K562 (cell line): ENCODE results near the gene SKOR1. TPM values are rescaled to one million over a fixed set of nuclear protein-coding genes. Genes with fewer than 3 reads are reported as not detected.

Experiments used
- CC2D1A ChIP-seq: fragments of 450-650 bp; IDR thresholded peaks from 2 replicates; pipeline ENCODE4 v1.6.1; 2017; ENCODE audit warnings: mild to moderate bottlenecking
- CREB1 ChIP-seq, 2 experiments: sonication (generic) in 1 of 2; formaldehyde crosslinking in 1 of 2; IDR thresholded peaks; 2 replicates each; pipeline versions ENCODE4 v1.6.1 to v1.8.0; 2012 to 2022; ENCODE audit warnings: inconsistent platforms in 1 of 2, mild to moderate bottlenecking in 1 of 2, missing genetic modification reagents in 1 of 2, moderate library complexity in 1 of 2
- CREM ChIP-seq: IDR thresholded peaks from 2 replicates; pipeline ENCODE4 v1.6.1; 2014; ENCODE audit warnings: antibody characterized with exemption, low read depth
- EHMT2 ChIP-seq: fragments of 450-650 bp; IDR thresholded peaks from 2 replicates; pipeline ENCODE4 v1.6.1; 2018; ENCODE audit warnings: antibody characterized with exemption
- ERF ChIP-seq: fragments of 450-650 bp; formaldehyde crosslinking; IDR thresholded peaks from 2 replicates; pipeline ENCODE4 v1.4.0; 2020; ENCODE audit warnings: mild to moderate bottlenecking, mixed read lengths
- KAT8 ChIP-seq: fragments of 450-650 bp; IDR thresholded peaks from 2 replicates; pipeline ENCODE4 v1.6.1; 2016; ENCODE audit warnings: low read depth, mild to moderate bottlenecking
- KDM4B ChIP-seq, 2 experiments: fragments of 450-650 bp in 1 of 2; sonication (generic) in 1 of 2; IDR thresholded peaks; 2 replicates each; pipeline ENCODE4 v1.6.1; 2016 to 2017; ENCODE audit warnings: borderline replicate concordance in 2 of 2, antibody characterized with exemption in 1 of 2, low read depth in 1 of 2, mild to moderate bottlenecking in 1 of 2
- MTA1 ChIP-seq: fragments of 450-650 bp; IDR thresholded peaks from 2 replicates; pipeline ENCODE4 v1.6.1; 2017; ENCODE audit warnings: borderline replicate concordance
- MTA2 ChIP-seq: fragments of 450-650 bp; IDR thresholded peaks from 2 replicates; pipeline ENCODE4 v1.6.1; 2016; ENCODE audit warnings: low read depth
- MYC ChIP-seq, 2 experiments: fragments of 250-450 bp in 1 of 2; sonication (Bioruptor Pico) in 1 of 2; IDR thresholded peaks; 2 replicates each; pipeline versions ENCODE4 v1.5.1 to v1.6.1; 2012 to 2021; ENCODE audit warnings: low read depth in 2 of 2, borderline replicate concordance in 1 of 2, improper control_type of control experiment in 1 of 2, low read length in 1 of 2, mild to moderate bottlenecking in 1 of 2, moderate library complexity in 1 of 2
- NCOA4 ChIP-seq: fragments of 450-650 bp; IDR thresholded peaks from 2 replicates; pipeline ENCODE4 v1.6.1; 2018; ENCODE audit warnings: mild to moderate bottlenecking; ENCODE audit not compliant: partially characterized antibody
- NFXL1 ChIP-seq: fragments of 450-650 bp; formaldehyde crosslinking; IDR thresholded peaks from 2 replicates; pipeline ENCODE4 v1.4.0; 2021; ENCODE audit warnings: mild to moderate bottlenecking
- NFYB ChIP-seq: IDR thresholded peaks from 2 replicates; pipeline ENCODE4 v1.6.1; 2011; ENCODE audit warnings: mild to moderate bottlenecking, moderate library complexity; ENCODE audit not compliant: insufficient read length; ENCODE audit errors: extremely low read depth
- NONO ChIP-seq, 2 experiments: fragments of 200-400 bp in 1 of 2; fragments of 450-650 bp in 1 of 2; formaldehyde crosslinking in 1 of 2; IDR thresholded peaks; 2 replicates each; pipeline ENCODE4 v1.6.1; 2017; ENCODE audit warnings: low read depth in 2 of 2, mild to moderate bottlenecking in 2 of 2, moderate library complexity in 2 of 2, low read length in 1 of 2
- NR4A1 ChIP-seq, 2 experiments: fragments of 250-450 bp in 1 of 2; fragments of 450-650 bp in 1 of 2; sonication (Bioruptor Pico) in 1 of 2; IDR thresholded peaks; 2 replicates each; pipeline versions ENCODE4 v1.4.0 to v1.6.1; 2016 to 2020; ENCODE audit warnings: mild to moderate bottlenecking in 2 of 2, missing compliant biosample characterization in 1 of 2, missing genetic modification characterization in 1 of 2, moderate library complexity in 1 of 2
- PTRF ChIP-seq: fragments of 450-650 bp; IDR thresholded peaks from 2 replicates; pipeline ENCODE4 v1.6.1; 2016; ENCODE audit warnings: mild to moderate bottlenecking, missing genetic modification characterization, missing compliant biosample characterization
- RB1 ChIP-seq: fragments of 450-650 bp; IDR thresholded peaks from 2 replicates; pipeline ENCODE4 v1.6.1; 2017; ENCODE audit warnings: low read depth, mild to moderate bottlenecking
- RBM22 ChIP-seq: fragments of 200-400 bp; formaldehyde crosslinking; IDR thresholded peaks from 2 replicates; pipeline ENCODE4 v1.6.1; 2018; ENCODE audit warnings: low read length, low read depth; ENCODE audit not compliant: poor library complexity, severe bottlenecking
- RFX1 ChIP-seq: fragments of 450-650 bp; IDR thresholded peaks from 2 replicates; pipeline ENCODE4 v1.6.1; 2016; ENCODE audit warnings: mild to moderate bottlenecking, moderate library complexity
- SMARCB1 ChIP-seq: IDR thresholded peaks from 2 replicates; pipeline ENCODE4 v1.6.1; 2011; ENCODE audit warnings: improper control_type of control experiment, low read depth; ENCODE audit not compliant: insufficient read length
- SMARCC2 ChIP-seq: fragments of 450-650 bp; IDR thresholded peaks from 2 replicates; pipeline ENCODE4 v1.6.1; 2017; ENCODE audit warnings: antibody characterized with exemption, moderate library complexity, mild to moderate bottlenecking, low read depth
- SP2 ChIP-seq: IDR thresholded peaks from 2 replicates; pipeline ENCODE4 v1.6.1; 2011; ENCODE audit warnings: mild to moderate bottlenecking, low read depth, low read length, moderate library complexity; ENCODE audit not compliant: poor library complexity, severe bottlenecking; ENCODE audit errors: extremely low read depth
- SPI1 ChIP-seq: IDR thresholded peaks from 2 replicates; pipeline ENCODE4 v1.6.1; 2011; ENCODE audit warnings: low read depth, low read length, control low read depth, borderline replicate concordance
- SREBF1 ChIP-seq: fragments of 150-350 bp; IDR thresholded peaks from 2 replicates; pipeline ENCODE4 v1.6.1; 2014; ENCODE audit warnings: antibody characterized with exemption, low read depth, low read length, borderline replicate concordance
- ZNF766 ChIP-seq: fragments of 200-800 bp; sonication (Bioruptor generic); conservative IDR thresholded peaks from 2 replicates; pipeline ENCODE4 v1.6.1; 2016; ENCODE audit warnings: missing genetic modification characterization, missing compliant biosample characterization
- ZNF785 ChIP-seq: fragments of 250-450 bp; sonication (Bioruptor Pico); IDR thresholded peaks from 2 replicates; pipeline ENCODE4 v1.4.0; 2020; ENCODE audit warnings: mild to moderate bottlenecking
- ZSCAN32 ChIP-seq: fragments of 450-650 bp; formaldehyde crosslinking; IDR thresholded peaks from 2 replicates; pipeline ENCODE4 v1.4.0; 2020; ENCODE audit warnings: mild to moderate bottlenecking, moderate library complexity
- polyA plus RNA-seq, 8 experiments: library from polyadenylated mRNA; depleted of rRNA in 4 of 8; stranded (reverse) in 5 of 8; unstranded in 3 of 8; fragments of >200 nt; fragmentation: Nextera tagmentation in 2 of 8; fragmentation: Illumina TruSeq in 1 of 8; extraction: Ambion mirVana in 2 of 8; extraction: Trizol in 1 of 8; gene quantifications; 2 replicates each; pipeline versions ENCODE4 v1.2.1 to v1.2.3, GENCODE V29; 2011 to 2014; ENCODE audit warnings: inconsistent platforms in 1 of 8, missing spikeins in 1 of 8
- total RNA-seq, 7 experiments: library from RNA; depleted of rRNA in 6 of 7; stranded (reverse); fragments of >200 nt in 6 of 7; fragmentation: Illumina TruSeq in 2 of 7; extraction: Trizol in 2 of 7; gene quantifications; 2 replicates each; pipeline versions ENCODE4 v1.2.1 to v1.2.3, GENCODE V29; 2011 to 2021; ENCODE audit warnings: low replicate concordance in 1 of 7
- TF ChIP-seq, protein P1 (sequence below): sonication (generic); formaldehyde crosslinking; IDR thresholded peaks from 2 replicates; pipeline ENCODE4 v1.8.0; 2022; ENCODE audit warnings: missing genetic modification reagents, mild to moderate bottlenecking, moderate library complexity, borderline replicate concordance
- TF ChIP-seq, protein P2 (sequence below): fragments of 200-800 bp; sonication (Bioruptor generic); IDR thresholded peaks from 2 replicates; pipeline ENCODE4 v1.6.1; 2017; ENCODE audit warnings: missing genetic modification characterization, missing compliant biosample characterization

Gene SKOR1
- total and polyA plus RNA-seq, 9 of the 15 experiments (the other 6 are each of a cell fraction or from before 2014, with no cell fraction given): 0.04 to 0.41 (median 0.09) TPM; not detected in 3

DNA sequence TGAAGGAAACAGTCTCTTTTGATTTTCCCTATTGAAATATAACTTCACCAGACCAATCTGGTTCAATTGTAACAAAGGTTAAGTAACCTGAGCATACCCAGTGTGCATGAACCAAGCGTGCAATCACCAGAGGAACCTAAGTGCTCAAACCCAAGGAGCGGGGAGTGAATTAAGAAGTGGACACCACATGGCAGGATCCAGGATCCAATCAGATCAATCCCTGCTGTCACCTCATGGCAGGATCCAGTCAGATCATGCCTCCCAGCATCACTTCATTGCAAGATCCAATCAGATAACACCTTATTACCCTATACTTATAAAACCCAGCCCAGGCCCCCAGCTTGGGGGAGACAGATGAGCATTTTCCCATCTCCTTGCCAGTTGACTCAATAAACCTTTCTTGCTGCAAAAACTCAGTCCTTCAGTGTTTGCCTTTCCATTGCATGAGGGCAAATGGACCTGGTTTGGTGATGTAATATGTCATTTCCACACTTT is 53.5 kb downstream of the SKOR1 start (continued):
- TF ChIP-seq RFX1 (no peak), CREB1 (IDR thresholded peaks at IDR 0.05) (no peak), CREB1 (CRISPR knock-in tag; IDR thresholded peaks at IDR 0.05) (no peak), ERF (CRISPR knock-in tag) (no peak), NR4A1 (CRISPR knock-in tag; IDR thresholded peaks at IDR 0.05) (no peak), NR4A1 (tag; IDR thresholded peaks at IDR 0.05) (0 out of 2 replicates have a peak, but pooled peaks have one; percentile 24), MYC (IDR thresholded peaks at IDR 0.05; ENCODE audit: low read depth, low read length) (peak; percentile 82), MYC (CRISPR knock-in tag; IDR thresholded peaks at IDR 0.05; ENCODE audit: borderline replicate concordance, low read depth) (no peak), NCOA4 (no peak), CC2D1A (peak; percentile 51; the same call in 1 of the 2 replicates), SP2 (no peak), RBM22 (no peak), KDM4B (IDR thresholded peaks at IDR 0.05; ENCODE audit: borderline replicate concordance in 2 of 2, low read depth in 1 of 2) (no peak), SMARCC2 (no peak), NFYB (peak; percentile 22), ZSCAN32 (CRISPR knock-in tag) (no peak), RB1 (no peak), SMARCB1 (no peak), KAT8 (no peak), CREM (no peak), EHMT2 (no peak), MTA1 (no peak), ZNF785 (CRISPR knock-in tag) (no peak), ZNF766 (CRISPR knock-in tag) (0 out of 2 replicates have a peak, but pooled peaks have one; percentile 37), SREBF1 (0 out of 2 replicates have a peak, but pooled peaks have one; percentile 67), NONO (IDR thresholded peaks at IDR 0.05; ENCODE audit: low read depth in 2 of 2, low read length in 1 of 2) (no peak), PTRF (tag) (no peak), SPI1 (no peak), NFXL1 (CRISPR knock-in tag) (no peak), MTA2 (no peak)
- TF ChIP-seq, protein P1, sequence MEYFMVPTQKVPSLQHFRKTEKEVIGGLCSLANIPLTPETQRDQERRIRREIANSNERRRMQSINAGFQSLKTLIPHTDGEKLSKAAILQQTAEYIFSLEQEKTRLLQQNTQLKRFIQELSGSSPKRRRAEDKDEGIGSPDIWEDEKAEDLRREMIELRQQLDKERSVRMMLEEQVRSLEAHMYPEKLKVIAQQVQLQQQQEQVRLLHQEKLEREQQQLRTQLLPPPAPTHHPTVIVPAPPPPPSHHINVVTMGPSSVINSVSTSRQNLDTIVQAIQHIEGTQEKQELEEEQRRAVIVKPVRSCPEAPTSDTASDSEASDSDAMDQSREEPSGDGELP (CRISPR knock-in tag): no peak
- TF ChIP-seq, protein P2, sequence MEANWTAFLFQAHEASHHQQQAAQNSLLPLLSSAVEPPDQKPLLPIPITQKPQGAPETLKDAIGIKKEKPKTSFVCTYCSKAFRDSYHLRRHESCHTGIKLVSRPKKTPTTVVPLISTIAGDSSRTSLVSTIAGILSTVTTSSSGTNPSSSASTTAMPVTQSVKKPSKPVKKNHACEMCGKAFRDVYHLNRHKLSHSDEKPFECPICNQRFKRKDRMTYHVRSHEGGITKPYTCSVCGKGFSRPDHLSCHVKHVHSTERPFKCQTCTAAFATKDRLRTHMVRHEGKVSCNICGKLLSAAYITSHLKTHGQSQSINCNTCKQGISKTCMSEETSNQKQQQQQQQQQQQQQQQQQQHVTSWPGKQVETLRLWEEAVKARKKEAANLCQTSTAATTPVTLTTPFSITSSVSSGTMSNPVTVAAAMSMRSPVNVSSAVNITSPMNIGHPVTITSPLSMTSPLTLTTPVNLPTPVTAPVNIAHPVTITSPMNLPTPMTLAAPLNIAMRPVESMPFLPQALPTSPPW (CRISPR knock-in tag): peak; percentile 40
